ENCODE measurements around the gene FOSB. TPM values are rescaled to one million over a fixed set of nuclear protein-coding genes. Genes with fewer than 3 reads are reported as not detected.
"Not testable (repeated sequence)": the region's sequence is repeated elsewhere in the genome, so short reads cannot be mapped to it uniquely, and the experiment has no call there.

The FOSB gene
- total RNA-seq, 3 donors from 2014 or later, result 0.58 to 10.3 (median 1.6) TPM

GRCh38 chr19:45428384-45429231 lies 39.2 kb upstream of the FOSB start:
- DNase-seq, result no peak
- H3K4me3 ChIP-seq, result no peak overlapping the region
- no peaks in the 10 kb centered on the region for H3K9me3 ChIP-seq
- intact Hi-C loops (cut with DNase I, micrococcal nuclease), result no loop called here
- peaks cover 10% of the 10 kb centered on the region for H3K4me1 ChIP-seq (ENCODE audit: low read depth)
- TF ChIP-seq CTCF (IDR thresholded peaks at IDR 0.05), result no peak
- H3K36me3 ChIP-seq (ENCODE audit: low read depth), result no peaks in the 10 kb centered on the region
- ATAC-seq, result no peak

GRCh38 chr19:45429896-45430295 lies 37.9 kb upstream of the FOSB start:
- intact Hi-C loops (cut with DNase I, micrococcal nuclease); ATAC-seq: not testable (repeated sequence)
- H3K4me1 ChIP-seq (ENCODE audit: low read depth), result peaks cover 10% of the 10 kb centered on the region

GRCh38 chr19:45431008-45431407 lies 36.8 kb upstream of the FOSB start:
- DNase-seq; H3K4me3 ChIP-seq; H3K36me3 ChIP-seq (ENCODE audit: low read depth); intact Hi-C loops (cut with DNase I, micrococcal nuclease); H3K9me3 ChIP-seq; ATAC-seq: not testable (repeated sequence)
- H3K4me1 ChIP-seq (ENCODE audit: low read depth), result peaks cover 10% of the 10 kb centered on the region

More at GRCh38 chr19:45429896-45430295, 37.9 kb upstream of the FOSB start:
- not testable (repeated sequence) for DNase-seq; H3K4me3 ChIP-seq; H3K9me3 ChIP-seq; H3K36me3 ChIP-seq (ENCODE audit: low read depth)

DNA sequence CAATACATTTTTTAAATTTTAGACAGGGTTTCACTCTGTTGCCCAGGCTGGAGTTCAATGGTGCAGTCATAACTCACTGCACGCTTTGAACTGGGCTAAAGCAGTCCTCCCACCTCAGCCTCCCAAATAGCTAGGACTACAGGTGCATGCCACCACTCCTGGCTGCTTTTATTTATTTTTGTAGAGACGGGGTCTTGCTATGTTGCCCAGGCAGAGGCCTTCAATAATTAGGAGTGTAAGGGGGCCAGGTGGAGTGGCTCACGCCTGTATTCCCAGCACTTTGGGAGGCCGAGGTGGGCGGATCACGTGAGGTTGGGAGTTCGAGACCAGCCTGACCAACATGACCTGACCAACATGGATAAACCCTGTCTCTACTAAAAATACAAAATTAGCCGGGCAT lies 35.3 kb upstream of the FOSB start:
- H3K9me3 ChIP-seq; H3K36me3 ChIP-seq (ENCODE audit: low read depth); DNase-seq; H3K4me3 ChIP-seq; intact Hi-C loops (cut with DNase I, micrococcal nuclease); ATAC-seq: not testable (repeated sequence)
- peaks cover 10% of the 10 kb centered on the region for H3K4me1 ChIP-seq (ENCODE audit: low read depth)

DNA sequence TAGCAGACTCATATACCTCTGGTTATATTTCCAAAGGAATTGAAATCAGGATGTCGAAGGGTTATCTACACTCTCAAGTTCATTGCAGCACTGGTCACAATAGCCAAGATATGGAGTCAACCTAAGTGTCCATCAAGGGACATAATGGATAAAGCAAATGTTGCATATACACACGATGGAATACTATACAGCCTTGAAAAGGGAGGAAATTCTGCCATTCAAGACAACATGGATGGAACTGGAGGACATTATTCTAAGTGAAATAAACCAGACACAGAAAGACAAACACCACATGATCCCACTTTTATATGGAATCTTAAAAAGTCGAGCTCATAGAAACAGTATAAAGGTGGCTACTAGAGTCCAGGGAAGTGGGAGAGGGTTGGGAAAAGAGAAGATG lies 30.5 kb upstream of the FOSB start:
- Histone ChIP-seq H3K9me3 (no peaks in the 10 kb centered on the region), H3K36me3 (ENCODE audit: low read depth) (no peaks in the 10 kb centered on the region), H3K4me1 (ENCODE audit: low read depth) (peaks cover 6% of the 10 kb centered on the region), H3K4me3 (no peak overlapping the region)
- intact Hi-C loops (cut with DNase I, micrococcal nuclease), result no loop called here
- no peak for TF ChIP-seq CTCF (IDR thresholded peaks at IDR 0.05)
- DNase-seq, result no peak
- ATAC-seq, result no peak

DNA sequence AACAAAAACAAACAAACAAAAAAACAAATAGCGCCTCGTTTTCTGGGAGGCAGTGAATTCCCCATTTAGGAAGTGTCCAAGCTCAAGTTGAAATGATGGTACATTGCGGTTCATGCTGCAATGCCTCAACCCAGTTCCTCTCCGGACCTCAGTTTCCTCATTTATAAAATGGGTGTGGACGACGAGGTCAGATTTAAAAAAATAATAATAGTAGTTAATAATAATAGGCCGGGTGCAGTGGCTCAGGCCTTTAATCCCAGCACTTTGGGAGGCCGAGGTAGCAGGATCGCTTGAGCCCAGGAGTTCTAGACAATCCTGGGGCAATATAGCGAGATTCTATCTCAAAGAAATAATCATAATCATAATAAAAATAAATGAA lies 28.6 kb upstream of the FOSB start:
- DNase-seq, result no peak
- intact Hi-C loops (cut with DNase I, micrococcal nuclease), result loop anchor here (2.0 kb wide), 1 partner anchor 40 kb away; no protein-coding TSS in a partner anchor
- Histone ChIP-seq H3K36me3 (ENCODE audit: low read depth) (no peaks in the 10 kb centered on the region), H3K4me1 (ENCODE audit: low read depth) (peaks cover 12% of the 10 kb centered on the region), H3K4me3 (peak overlapping the region; percentile 54), H3K9me3 (no peaks in the 10 kb centered on the region)
- TF ChIP-seq CTCF (IDR thresholded peaks at IDR 0.05), result no peak
- ATAC-seq, result no peak

GRCh38 chr19:45439569-45440258 lies 28.1 kb upstream of the FOSB start:
- DNase-seq, result peak; percentile 89 to 90 (median 90)
- H3K4me3 ChIP-seq, result peak overlapping the region; percentile 54
- intact Hi-C loops (cut with DNase I, micrococcal nuclease), result loop anchor here (2.0 kb wide), 1 partner anchor 39 kb away; no protein-coding TSS in a partner anchor
- no peaks in the 10 kb centered on the region for H3K36me3 ChIP-seq (ENCODE audit: low read depth)
- ATAC-seq, result peak; percentile 66
- TF ChIP-seq CTCF (IDR thresholded peaks at IDR 0.05), result peak; percentile 97
- no peaks in the 10 kb centered on the region for H3K9me3 ChIP-seq
- peaks cover 14% of the 10 kb centered on the region for H3K4me1 ChIP-seq (ENCODE audit: low read depth)
